ENCODE data around the gene PYROXD2.

GRCh38 chr10:98397089-98397600 is 17.8 kb downstream of the PYROXD2 start:
- TF ChIP-seq CTCF (IDR thresholded peaks at IDR 0.05; ENCODE audit: poor library complexity, severe bottlenecking) (no peak), POLR2AphosphoS5 (IDR thresholded peaks at IDR 0.05) (no peak), EZH2 (IDR thresholded peaks at IDR 0.05; ENCODE audit: borderline replicate concordance, insufficient read depth, low read length, poor library complexity, severe bottlenecking) (no peak), SMC3 (conservative IDR thresholded peaks at IDR 0.05; ENCODE audit: poor library complexity) (no peak)

All from neural cell (in vitro differentiated cells).